Measurements from ENCODE around the gene AQP2. TPM values are rescaled to one million over a fixed set of nuclear protein-coding genes. Genes with fewer than 3 reads are reported as not detected.
"Not testable (repeated sequence)": the region's sequence is repeated elsewhere in the genome, so short reads cannot be mapped to it uniquely, and the experiment has no call there.

AQP2 gene
- total RNA-seq, 2 donors from 2014 or later: not detected

DNA sequence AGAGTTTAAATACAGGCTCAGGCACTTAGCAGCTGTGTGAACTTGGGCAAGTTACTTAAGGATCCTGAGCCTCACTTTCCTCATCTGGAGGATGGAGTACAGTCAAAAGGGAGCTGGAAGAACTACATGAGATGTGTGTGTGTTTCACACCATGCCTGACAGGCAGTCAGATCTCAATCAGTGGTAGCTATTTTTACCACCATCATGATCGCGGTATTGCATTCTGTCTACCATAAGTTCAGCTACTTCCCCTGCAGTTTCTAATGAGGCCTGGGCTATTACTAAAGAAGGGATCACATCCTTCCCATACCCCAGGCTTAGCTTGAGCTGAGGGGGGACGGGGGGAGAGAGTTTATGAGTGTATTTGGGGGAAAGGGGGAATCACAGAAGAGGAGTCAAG, 29.3 kb downstream of the AQP2 start:
- DNase-seq (ENCODE audit: low spot score): no peak
- Mint-ChIP-seq H3K27me3 (no peaks in the 10 kb centered on the region), H3K27ac (peak overlapping the region in 1 of 2 donors; percentile 42), H3K9me3 (no peaks in the 10 kb centered on the region), H3K36me3 (no peaks in the 10 kb centered on the region), H3K4me1 (ENCODE audit: low read depth in 2 of 2) (peaks cover 0 to 5% of the 10 kb centered on the region in 2 donors), H3K4me3 (no peak overlapping the region)
- no peak for ATAC-seq

DNA sequence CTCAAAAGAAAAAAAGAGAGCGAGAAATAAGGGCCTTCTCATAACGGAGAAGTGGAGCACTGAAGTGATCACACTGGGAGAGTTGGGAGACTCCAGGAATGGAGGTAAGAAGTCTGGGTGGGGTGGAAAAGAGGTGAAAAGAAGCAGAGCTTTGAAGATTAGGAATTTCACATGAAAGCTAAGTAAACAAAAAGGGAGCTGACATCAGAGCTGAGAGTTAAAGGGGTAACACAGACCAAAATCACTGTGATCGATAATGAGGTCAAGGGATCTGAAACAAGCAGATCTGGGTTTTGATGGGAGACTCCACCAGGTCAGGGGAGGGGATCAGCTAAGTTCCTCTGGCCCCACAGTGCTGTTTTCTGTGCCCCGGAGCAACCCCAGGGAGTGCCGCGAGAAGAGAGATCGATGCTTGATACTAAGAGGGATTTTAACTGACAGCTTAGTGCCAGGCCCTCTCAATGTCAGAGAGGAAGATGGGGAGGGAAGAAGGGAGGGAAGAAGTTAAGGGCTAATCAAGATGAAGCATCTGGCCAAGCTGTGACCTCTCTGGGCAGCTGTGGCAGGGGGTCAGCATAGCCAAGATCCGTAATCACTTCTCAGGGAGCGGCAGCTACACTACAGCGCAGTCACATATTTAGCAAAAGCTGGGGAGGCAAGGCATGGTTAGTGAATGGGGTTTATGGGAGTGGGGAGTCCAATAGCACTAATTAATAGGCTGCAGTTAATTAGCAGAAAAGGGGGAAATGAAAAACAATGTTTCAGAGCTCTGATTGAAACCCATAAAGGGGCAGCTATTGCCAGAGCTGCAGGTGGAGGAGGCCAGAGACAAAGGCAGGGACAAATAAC, 30.2 kb downstream of the AQP2 start:
- Mint-ChIP-seq H3K36me3 (no peaks in the 10 kb centered on the region), H3K27me3 (no peaks in the 10 kb centered on the region), H3K4me1 (ENCODE audit: low read depth in 2 of 2) (peaks cover 0 to 5% of the 10 kb centered on the region in 2 donors), H3K9me3 (no peaks in the 10 kb centered on the region), H3K27ac (no peak overlapping the region), H3K4me3 (no peak overlapping the region)
- DNase-seq (ENCODE audit: low spot score): no peak
- ATAC-seq: no peak

DNA sequence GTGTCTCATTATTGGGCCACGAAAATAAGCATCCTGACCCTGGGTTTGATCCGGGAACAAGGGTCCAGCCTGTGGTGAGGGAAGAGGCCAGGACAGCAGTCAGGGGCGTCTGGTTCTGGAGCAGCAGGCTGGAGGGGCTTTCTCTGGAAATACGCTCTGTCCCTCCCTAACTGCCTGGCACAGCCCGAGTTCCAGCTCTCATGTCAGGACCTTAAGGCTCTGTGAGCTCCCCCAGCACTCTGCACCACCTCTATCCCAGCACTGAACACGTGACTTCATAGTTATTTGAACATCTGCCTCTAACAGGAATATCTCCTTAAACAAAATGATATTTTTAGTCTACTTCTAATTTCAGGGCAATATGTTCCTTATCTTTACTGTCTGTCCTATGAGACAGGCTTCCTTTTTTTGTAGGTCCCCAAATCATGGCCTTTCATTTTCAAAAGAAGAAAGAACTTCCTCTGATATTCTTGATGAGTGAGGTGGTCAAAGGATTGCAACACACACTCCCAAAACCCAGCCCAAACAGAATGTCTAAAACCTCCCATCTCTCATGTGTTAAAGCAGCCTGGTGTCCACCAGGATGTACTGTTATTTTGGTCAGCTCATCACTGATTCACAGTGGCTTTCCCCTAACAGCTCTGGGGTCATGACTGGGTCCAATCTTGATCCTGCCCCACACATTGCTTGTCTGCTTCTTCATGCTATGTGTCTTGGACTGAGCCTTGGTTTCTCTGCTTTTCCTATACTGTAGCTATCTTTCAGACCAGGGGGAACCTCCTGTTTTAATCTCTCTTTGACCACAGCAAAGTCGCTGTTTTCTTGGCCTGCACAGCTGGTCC, 31.9 kb downstream of the AQP2 start:
- Mint-ChIP-seq H3K27ac (no peak overlapping the region), H3K4me1 (ENCODE audit: low read depth in 2 of 2) (peaks cover 0 to 5% of the 10 kb centered on the region in 2 donors), H3K27me3 (no peaks in the 10 kb centered on the region), H3K4me3 (no peak overlapping the region), H3K9me3 (no peaks in the 10 kb centered on the region), H3K36me3 (peaks cover 6% of the 10 kb centered on the region)
- ATAC-seq: no peak
- no peak for DNase-seq (ENCODE audit: low spot score)

DNA sequence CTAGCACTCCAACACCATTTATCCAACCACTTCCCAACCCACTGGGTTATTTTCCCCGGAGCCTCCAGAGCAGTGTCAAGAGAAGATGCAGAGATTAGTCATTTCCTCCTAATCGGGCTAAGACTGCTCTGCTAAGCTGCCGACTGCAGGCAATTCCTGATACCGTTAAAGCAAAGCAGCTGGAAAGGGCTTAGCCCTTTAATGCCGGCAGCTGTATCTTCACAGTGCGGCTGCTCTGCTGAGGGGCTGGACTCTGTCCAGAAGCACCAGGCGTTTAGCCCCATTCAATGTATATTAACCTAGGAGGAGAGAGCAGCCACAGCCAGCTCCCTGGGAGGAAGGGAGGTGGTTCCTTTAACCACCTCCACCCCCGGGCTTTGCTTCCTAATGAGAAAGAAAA, 33.4 kb downstream of the AQP2 start:
- no peaks in the 10 kb centered on the region for H3K27me3 Mint-ChIP-seq
- H3K36me3 Mint-ChIP-seq: peaks cover 13% of the 10 kb centered on the region
- H3K4me3 Mint-ChIP-seq: no peak overlapping the region
- DNase-seq (ENCODE audit: low spot score) (no peak), ATAC-seq (no peak)
- peaks cover 0 to 5% of the 10 kb centered on the region in 2 donors for H3K4me1 Mint-ChIP-seq (ENCODE audit: low read depth in 2 of 2)
- H3K9me3 Mint-ChIP-seq: no peaks in the 10 kb centered on the region
- no peak overlapping the region for H3K27ac Mint-ChIP-seq

DNA sequence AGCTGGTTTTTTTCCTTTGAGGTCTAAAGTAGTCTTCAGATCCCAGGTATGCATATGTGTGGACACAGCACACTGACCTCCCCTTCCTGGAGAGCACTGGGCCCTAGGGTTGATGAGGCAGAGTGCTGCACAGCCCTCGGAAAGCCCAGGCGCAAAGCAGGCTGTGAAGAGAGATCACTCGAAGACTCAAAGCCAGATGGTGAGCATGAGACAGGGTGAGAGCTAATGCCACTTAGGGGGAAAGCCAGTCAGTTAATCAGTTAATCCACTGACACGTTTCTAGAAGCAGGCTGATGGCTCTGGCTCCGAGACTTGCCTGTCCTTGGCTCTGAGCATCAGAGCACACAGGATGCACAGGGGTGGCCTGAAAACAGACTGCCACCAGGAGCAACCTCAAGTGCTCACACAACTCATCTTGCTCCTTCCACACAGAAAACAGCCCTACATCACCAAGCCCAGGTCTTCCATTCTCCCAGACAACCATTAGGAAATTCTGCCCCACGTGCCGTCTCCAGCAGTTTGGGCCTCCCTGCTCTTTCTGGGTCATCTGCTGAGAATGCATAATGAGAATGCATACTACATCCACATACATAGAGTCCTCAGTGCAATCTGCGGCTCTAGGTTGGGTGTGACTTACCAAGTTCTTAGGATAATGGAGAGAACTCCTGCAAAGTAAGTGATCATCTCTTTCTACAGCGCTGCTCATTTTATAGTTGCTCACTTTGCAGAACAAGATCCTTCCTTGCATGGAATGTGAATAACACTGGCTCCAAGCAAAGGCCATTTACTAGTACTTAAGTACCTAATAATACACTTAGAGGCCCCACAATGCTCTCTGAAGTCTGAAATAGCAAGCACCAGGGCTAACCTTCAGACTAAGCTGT, 34.2 kb downstream of the AQP2 start:
- no peak overlapping the region for H3K27ac Mint-ChIP-seq
- DNase-seq (ENCODE audit: low spot score) (no peak), ATAC-seq (no peak)
- H3K4me3 Mint-ChIP-seq: no peak overlapping the region
- no peaks in the 10 kb centered on the region for H3K27me3 Mint-ChIP-seq
- H3K9me3 Mint-ChIP-seq: no peaks in the 10 kb centered on the region
- H3K4me1 Mint-ChIP-seq (ENCODE audit: low read depth in 2 of 2): peaks cover 0 to 5% of the 10 kb centered on the region in 2 donors
- peaks cover 15% of the 10 kb centered on the region for H3K36me3 Mint-ChIP-seq

DNA sequence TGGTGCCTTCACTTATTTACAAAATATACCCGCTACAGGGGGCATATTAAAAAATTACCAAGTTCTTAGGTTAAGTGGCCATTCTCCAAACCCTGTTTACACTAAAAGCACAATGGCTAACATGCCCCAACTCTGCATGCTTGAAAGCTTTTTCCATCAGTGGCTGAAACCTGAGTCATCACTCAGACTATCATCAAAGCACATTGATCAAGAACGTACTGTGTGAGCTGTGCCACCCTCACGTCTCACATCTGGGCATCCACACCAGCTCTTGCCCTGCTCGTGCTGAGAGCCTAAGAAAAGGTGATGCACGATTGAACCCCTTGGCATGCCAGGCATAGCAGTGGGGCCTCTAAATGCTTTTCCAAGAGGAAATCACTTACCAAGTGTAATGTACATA, 35.4 kb downstream of the AQP2 start:
- Mint-ChIP-seq H3K36me3 (peaks cover 18% of the 10 kb centered on the region), H3K4me1 (ENCODE audit: low read depth in 2 of 2) (peaks cover 0 to 5% of the 10 kb centered on the region in 2 donors), H3K4me3 (no peak overlapping the region), H3K27ac (no peak overlapping the region), H3K27me3 (no peaks in the 10 kb centered on the region), H3K9me3 (no peaks in the 10 kb centered on the region)
- no peak for DNase-seq (ENCODE audit: low spot score)
- no peak for ATAC-seq

DNA sequence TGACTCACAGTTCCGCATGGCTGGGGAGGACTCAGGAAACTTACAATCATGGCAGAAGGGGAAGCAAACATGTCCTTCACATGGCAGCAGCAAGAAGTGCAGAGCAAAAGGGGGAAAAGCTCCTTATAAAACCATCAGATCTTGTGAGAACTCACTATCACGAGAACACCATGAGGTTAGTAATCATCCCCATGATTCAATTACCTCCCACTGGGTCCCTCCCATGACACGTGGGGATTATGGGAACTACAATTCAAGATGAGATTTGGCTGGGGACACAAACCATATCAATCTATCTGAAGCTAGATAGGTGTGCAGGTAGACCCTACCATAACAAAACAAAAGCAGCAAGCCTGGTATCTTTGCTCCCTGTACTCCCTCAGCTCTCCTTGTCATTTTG, 35.9 kb downstream of the AQP2 start:
- not testable (repeated sequence) for H3K27me3 Mint-ChIP-seq; ATAC-seq; H3K9me3 Mint-ChIP-seq; H3K27ac Mint-ChIP-seq; H3K4me3 Mint-ChIP-seq; DNase-seq (ENCODE audit: low spot score); H3K4me1 Mint-ChIP-seq (ENCODE audit: low read depth in 2 of 2)
- H3K36me3 Mint-ChIP-seq: peaks cover 18% of the 10 kb centered on the region

DNA sequence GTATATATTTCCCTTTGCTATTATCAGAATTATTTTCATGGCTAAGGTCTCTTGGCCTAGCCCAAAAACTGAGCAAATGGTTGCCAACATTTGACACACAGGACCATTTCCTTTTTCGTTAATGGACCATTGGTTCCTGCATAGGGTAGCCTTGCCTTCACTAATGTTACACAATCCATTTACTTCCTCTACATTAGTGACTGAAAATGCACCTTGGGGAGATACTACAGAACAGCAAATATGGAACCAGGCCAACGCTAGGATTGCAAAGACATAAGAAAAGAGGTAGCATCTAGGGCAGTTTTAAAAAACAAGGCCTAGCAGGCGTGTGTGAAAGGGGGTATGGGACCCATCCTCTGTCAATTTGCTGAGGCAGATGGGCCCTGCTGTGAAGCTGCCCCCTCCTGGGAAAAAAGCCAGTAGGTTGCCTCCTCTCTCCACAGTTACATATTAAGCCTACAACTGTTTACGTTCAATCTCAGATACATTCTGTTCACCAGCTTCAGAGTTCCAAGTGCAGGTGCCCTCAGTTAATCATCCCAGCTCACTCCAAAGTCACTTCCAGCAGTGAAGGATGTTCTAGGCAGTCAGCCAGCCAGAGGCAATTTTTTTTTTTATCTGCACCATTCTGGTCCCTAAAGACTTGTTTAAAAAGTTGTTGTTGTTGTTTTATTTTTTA, 37.2 kb downstream of the AQP2 start:
- no peak for DNase-seq (ENCODE audit: low spot score)
- Mint-ChIP-seq H3K27ac (no peak overlapping the region), H3K36me3 (peaks cover 25% of the 10 kb centered on the region), H3K9me3 (no peaks in the 10 kb centered on the region), H3K4me1 (ENCODE audit: low read depth in 2 of 2) (peaks cover 0 to 3% of the 10 kb centered on the region in 2 donors), H3K27me3 (no peaks in the 10 kb centered on the region), H3K4me3 (no peak overlapping the region)
- no peak for ATAC-seq

DNA sequence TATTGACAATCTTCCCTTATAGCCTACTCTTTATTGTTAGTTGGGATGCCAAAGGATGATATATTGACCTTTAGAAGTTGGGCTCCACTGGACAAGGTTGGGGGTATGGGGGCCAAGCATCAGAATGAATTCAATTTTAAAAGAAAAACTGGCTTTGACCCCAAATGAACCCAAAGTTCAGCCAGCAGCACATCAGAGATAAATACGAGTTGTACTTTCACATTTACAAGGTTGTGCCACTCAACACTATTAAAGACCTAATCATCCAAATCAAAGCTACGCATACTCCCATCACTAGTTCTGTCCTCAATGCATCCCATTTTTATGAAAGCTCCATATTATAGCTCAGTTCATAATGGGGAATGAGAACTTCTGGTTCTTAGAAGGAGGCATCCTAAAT, 38.9 kb downstream of the AQP2 start:
- H3K36me3 Mint-ChIP-seq: peaks cover 35% of the 10 kb centered on the region
- H3K9me3 Mint-ChIP-seq; H3K27me3 Mint-ChIP-seq; DNase-seq (ENCODE audit: low spot score); H3K4me3 Mint-ChIP-seq; H3K4me1 Mint-ChIP-seq (ENCODE audit: low read depth in 2 of 2); H3K27ac Mint-ChIP-seq; ATAC-seq: not testable (repeated sequence)

DNA sequence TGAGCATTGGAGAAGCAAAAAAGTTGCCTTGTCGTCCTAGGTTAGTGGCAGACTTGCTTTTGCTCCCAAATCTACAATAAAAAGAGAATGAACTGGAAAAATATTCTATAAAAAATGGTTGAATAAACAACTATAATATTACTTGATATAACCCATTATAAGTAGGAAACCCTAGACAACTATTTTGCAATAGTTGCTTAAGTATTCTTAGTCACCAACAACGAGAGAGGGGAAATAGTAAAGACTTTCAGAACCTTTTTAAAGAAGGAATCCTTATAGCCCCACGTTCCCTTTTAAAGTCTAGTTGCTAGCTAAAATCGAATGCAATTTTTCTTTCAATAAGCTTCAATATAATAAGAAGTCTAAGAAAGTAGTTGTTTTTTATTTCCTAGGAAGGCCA, 39.7 kb downstream of the AQP2 start:
- Mint-ChIP-seq H3K4me1 (ENCODE audit: low read depth in 2 of 2) (no peaks in the 10 kb centered on the region), H3K27ac (no peak overlapping the region), H3K27me3 (no peaks in the 10 kb centered on the region), H3K36me3 (peaks cover 38% of the 10 kb centered on the region), H3K9me3 (no peaks in the 10 kb centered on the region), H3K4me3 (no peak overlapping the region)
- ATAC-seq (no peak), DNase-seq (ENCODE audit: low spot score) (no peak)

DNA sequence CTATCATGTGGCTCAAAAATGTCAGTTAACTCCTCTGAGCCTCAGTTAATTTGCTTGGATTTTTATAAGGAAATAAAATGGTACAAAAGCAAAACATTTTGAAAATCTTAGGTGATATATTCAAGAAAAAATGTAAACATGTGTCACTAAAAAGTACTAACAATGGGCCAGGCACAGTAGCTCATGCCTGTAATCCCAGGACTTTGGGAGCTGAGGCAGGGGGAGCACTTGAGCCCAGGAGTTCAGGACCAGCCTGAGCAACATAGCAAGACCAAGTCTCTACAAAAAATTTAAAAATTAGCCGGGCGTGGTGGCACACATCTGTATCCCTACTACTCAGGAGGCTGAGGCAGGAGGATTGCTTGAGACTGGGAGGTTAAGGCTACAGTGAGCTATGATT, 47.9 kb downstream of the AQP2 start:
- Mint-ChIP-seq H3K27ac (no peak overlapping the region), H3K9me3 (no peaks in the 10 kb centered on the region), H3K4me1 (ENCODE audit: low read depth in 2 of 2) (no peaks in the 10 kb centered on the region), H3K36me3 (peaks cover 26% of the 10 kb centered on the region), H3K27me3 (no peaks in the 10 kb centered on the region), H3K4me3 (no peak overlapping the region)
- no peak for DNase-seq (ENCODE audit: low spot score)
- no peak for ATAC-seq

DNA sequence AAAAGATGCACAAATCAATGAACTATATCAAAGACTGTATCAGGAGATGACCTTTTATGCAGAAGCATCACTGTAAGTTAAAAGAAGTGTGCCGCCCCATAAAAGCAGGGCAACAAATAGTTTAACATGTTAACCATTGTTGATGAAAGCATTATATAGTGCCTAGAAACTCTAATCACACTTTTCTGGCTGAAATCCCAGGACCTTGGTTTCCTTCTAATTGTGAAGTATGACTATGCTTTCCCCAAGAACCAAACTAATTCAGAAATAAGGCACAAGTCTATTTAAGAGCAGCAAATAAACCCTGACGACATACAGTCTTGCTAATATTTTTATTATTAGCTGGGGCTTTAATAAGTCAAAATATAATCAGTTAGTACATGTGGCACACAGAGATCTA, 53.1 kb downstream of the AQP2 start:
- Mint-ChIP-seq H3K36me3 (peaks cover 13% of the 10 kb centered on the region), H3K9me3 (no peaks in the 10 kb centered on the region), H3K4me1 (ENCODE audit: low read depth in 2 of 2) (no peaks in the 10 kb centered on the region), H3K27ac (no peak overlapping the region), H3K27me3 (no peaks in the 10 kb centered on the region), H3K4me3 (no peak overlapping the region)
- DNase-seq (ENCODE audit: low spot score) (no peak), ATAC-seq (no peak)

DNA sequence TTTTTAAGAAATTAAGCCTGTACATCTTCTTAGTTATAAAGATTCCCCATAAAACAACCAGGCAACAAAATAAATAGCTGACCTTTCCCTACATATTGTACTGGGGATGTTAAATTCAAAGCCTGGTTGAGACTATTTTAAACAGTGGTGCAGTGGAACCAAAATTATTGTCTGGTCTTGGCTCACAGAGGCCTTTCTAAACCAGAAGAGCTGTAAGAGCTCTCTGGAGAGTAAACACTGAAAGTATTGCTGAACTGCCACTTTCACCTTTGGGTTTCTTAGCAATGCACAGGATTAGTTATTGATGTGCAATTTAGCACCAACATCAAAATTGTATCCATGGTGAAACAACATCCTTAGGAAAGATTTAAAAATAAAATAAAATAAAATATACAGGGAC, 54.2 kb downstream of the AQP2 start:
- no peaks in the 10 kb centered on the region for H3K9me3 Mint-ChIP-seq
- H3K27me3 Mint-ChIP-seq: no peaks in the 10 kb centered on the region
- no peak overlapping the region for H3K27ac Mint-ChIP-seq
- ATAC-seq (no peak), DNase-seq (ENCODE audit: low spot score) (no peak)
- no peaks in the 10 kb centered on the region for H3K4me1 Mint-ChIP-seq (ENCODE audit: low read depth in 2 of 2)
- H3K4me3 Mint-ChIP-seq: no peak overlapping the region
- peaks cover 7% of the 10 kb centered on the region for H3K36me3 Mint-ChIP-seq
